Liver (tissue), 9 donors: ENCODE results near the gene ACD. TPM values are rescaled to one million over a fixed set of nuclear protein-coding genes. Genes with fewer than 3 reads are reported as not detected.

Experiments used
- DNase-seq: peaks from one replicate; pipeline ENCODE4 v3.0.0-alpha.2; 2017; ENCODE audit warnings: low spot score
- H3K27ac ChIP-seq, 2 donors: one replicate each; pipeline ENCODE4 v1.7.0; 2013; ENCODE audit warnings: inconsistent platforms in 2 of 2, low read length in 2 of 2, control low read depth in 1 of 2, low read depth in 1 of 2, mild to moderate bottlenecking in 1 of 2
- H3K27me3 ChIP-seq, 4 donors: one replicate each; pipeline versions ENCODE4 v1.6.1 to v1.7.0; 2013; ENCODE audit warnings: low read length in 3 of 4, inconsistent platforms in 1 of 4, mild to moderate bottlenecking in 1 of 4, moderate library complexity in 1 of 4; ENCODE audit not compliant: control insufficient read depth in 4 of 4, insufficient read depth in 4 of 4
- H3K36me3 ChIP-seq, 4 donors: one replicate each; pipeline versions ENCODE4 v1.6.1 to v1.7.0; 2013; ENCODE audit warnings: low read length in 3 of 4, mild to moderate bottlenecking in 3 of 4, low read depth in 1 of 4, moderate library complexity in 1 of 4; ENCODE audit not compliant: control insufficient read depth in 4 of 4, insufficient read depth in 3 of 4
- H3K4me1 ChIP-seq, 4 donors: one replicate each; pipeline versions ENCODE4 v1.6.1 to v1.7.0; 2013; ENCODE audit warnings: low read length in 3 of 4, mild to moderate bottlenecking in 3 of 4, moderate library complexity in 1 of 4; ENCODE audit not compliant: control insufficient read depth in 4 of 4, insufficient read depth in 4 of 4
- H3K4me3 ChIP-seq, 3 donors: one replicate each; pipeline versions ENCODE4 v1.6.1 to v1.7.0; 2013; ENCODE audit warnings: low read length in 3 of 3, control low read depth in 1 of 3, low read depth in 1 of 3, mild to moderate bottlenecking in 1 of 3
- H3K9ac ChIP-seq, 2 donors: one replicate each; pipeline ENCODE4 v1.7.0; 2013; ENCODE audit warnings: low read length in 2 of 2, mild to moderate bottlenecking in 2 of 2, moderate library complexity in 2 of 2, control low read depth in 1 of 2, low read depth in 1 of 2
- H3K9me3 ChIP-seq, 4 donors: one replicate each; pipeline versions ENCODE4 v1.6.1 to v1.7.0; 2013; ENCODE audit warnings: low read length in 3 of 4; ENCODE audit not compliant: control insufficient read depth in 4 of 4
- HNF4A ChIP-seq, 2 donors: conservative IDR thresholded peaks; 2 replicates each; pipeline ENCODE4 v1.6.1; 2016; ENCODE audit warnings: antibody characterized with exemption in 2 of 2, mild to moderate bottlenecking in 2 of 2
- HNF4G ChIP-seq: IDR thresholded peaks from 2 replicates; pipeline ENCODE4 v1.6.1; 2016; ENCODE audit warnings: antibody characterized with exemption
- JUND ChIP-seq, 2 donors: IDR thresholded peaks; 2 replicates each; pipeline ENCODE4 v1.6.1; 2016; ENCODE audit warnings: antibody characterized with exemption in 2 of 2
- NR2F2 ChIP-seq: IDR thresholded peaks from 2 replicates; pipeline ENCODE4 v1.6.1; 2016; ENCODE audit warnings: antibody characterized with exemption
- RAD21 ChIP-seq, 2 donors: IDR thresholded peaks; 2 replicates each; pipeline ENCODE4 v1.6.1; 2016; ENCODE audit warnings: antibody characterized with exemption in 2 of 2, mild to moderate bottlenecking in 2 of 2
- RXRA ChIP-seq, 2 donors: IDR thresholded peaks; 2 replicates each; pipeline ENCODE4 v1.6.1; 2017 to 2018; ENCODE audit warnings: antibody characterized with exemption in 2 of 2, mild to moderate bottlenecking in 1 of 2
- SP1 ChIP-seq: IDR thresholded peaks from 2 replicates; pipeline ENCODE4 v1.6.1; 2018; ENCODE audit warnings: antibody characterized with exemption, mild to moderate bottlenecking
- TAF1 ChIP-seq: conservative IDR thresholded peaks from 2 replicates; pipeline ENCODE4 v1.6.1; 2016; ENCODE audit warnings: antibody characterized with exemption, mild to moderate bottlenecking
- YY1 ChIP-seq: IDR thresholded peaks from 2 replicates; pipeline ENCODE4 v1.6.1; 2016; ENCODE audit warnings: antibody characterized with exemption, mild to moderate bottlenecking
- WGBS: extraction: QIAGEN DNeasy Blood & Tissue Kit; methylation state at CpG from one replicate; pipeline ENCODE4 v1.1.7; 2013; 5-methylcytosine and 5-hydroxymethylcytosine counted together
- polyA plus RNA-seq, 2 donors: library from polyadenylated mRNA; stranded (reverse) in 1 of 2; unstranded in 1 of 2; fragments of 200-250 nt in 1 of 2; fragments of >200 nt in 1 of 2; fragmentation: Nextera tagmentation in 1 of 2; extraction: Ambion mirVana in 1 of 2; gene quantifications; one replicate each; pipeline versions ENCODE4 v1.2.1 to v1.2.3, GENCODE V29; 2013 to 2015
- total RNA-seq, 2 donors: library from RNA; depleted of rRNA; stranded (reverse); fragments of >200 nt; gene quantifications; one replicate each; pipeline ENCODE4 v1.2.3, GENCODE V29; 2014
- TF ChIP-seq, protein P1 (sequence below): IDR thresholded peaks from 2 replicates; pipeline ENCODE4 v1.6.1; 2016; ENCODE audit warnings: antibody characterized with exemption, mild to moderate bottlenecking
- TF ChIP-seq, protein P2 (sequence below): IDR thresholded peaks from 2 replicates; pipeline ENCODE4 v1.6.1; 2016; ENCODE audit warnings: antibody characterized with exemption
- TF ChIP-seq, protein P3 (sequence below): IDR thresholded peaks from 2 replicates; pipeline ENCODE4 v1.6.1; 2016; ENCODE audit warnings: antibody characterized with exemption
- TF ChIP-seq, protein P4 (sequence below): IDR thresholded peaks from 2 replicates; pipeline ENCODE4 v1.6.1; 2016; ENCODE audit warnings: antibody characterized with exemption
- donor health status: healthy.
- donor health status: healthy.
- donor health status: healthy.
- donor health status: healthy.
- donor health status: healthy.

ACD gene
- total and polyA plus RNA-seq, 4 donors, result 4.3 to 5.6 (median 5.1) TPM

DNA sequence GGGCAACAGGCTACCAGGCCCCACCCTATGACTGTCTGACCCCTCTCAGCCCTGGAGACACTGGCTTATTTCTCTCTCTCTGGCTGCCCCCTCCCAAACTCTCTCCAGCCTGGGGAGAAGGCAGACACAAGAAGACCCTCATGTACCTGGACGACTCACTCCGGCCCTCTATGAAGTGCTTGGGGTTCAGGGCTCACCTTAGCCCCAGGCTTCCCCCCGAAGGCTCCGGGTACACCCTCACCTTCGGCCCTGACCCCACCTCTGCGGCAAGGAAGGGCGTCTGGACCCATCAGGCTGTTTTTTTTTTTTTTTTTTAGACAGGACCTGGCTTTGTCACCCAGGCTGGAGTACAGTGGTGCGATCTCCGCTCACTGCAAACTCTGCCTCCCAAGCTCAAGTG is 16.0 kb downstream of the ACD start (continued):
- TF ChIP-seq, protein P1, sequence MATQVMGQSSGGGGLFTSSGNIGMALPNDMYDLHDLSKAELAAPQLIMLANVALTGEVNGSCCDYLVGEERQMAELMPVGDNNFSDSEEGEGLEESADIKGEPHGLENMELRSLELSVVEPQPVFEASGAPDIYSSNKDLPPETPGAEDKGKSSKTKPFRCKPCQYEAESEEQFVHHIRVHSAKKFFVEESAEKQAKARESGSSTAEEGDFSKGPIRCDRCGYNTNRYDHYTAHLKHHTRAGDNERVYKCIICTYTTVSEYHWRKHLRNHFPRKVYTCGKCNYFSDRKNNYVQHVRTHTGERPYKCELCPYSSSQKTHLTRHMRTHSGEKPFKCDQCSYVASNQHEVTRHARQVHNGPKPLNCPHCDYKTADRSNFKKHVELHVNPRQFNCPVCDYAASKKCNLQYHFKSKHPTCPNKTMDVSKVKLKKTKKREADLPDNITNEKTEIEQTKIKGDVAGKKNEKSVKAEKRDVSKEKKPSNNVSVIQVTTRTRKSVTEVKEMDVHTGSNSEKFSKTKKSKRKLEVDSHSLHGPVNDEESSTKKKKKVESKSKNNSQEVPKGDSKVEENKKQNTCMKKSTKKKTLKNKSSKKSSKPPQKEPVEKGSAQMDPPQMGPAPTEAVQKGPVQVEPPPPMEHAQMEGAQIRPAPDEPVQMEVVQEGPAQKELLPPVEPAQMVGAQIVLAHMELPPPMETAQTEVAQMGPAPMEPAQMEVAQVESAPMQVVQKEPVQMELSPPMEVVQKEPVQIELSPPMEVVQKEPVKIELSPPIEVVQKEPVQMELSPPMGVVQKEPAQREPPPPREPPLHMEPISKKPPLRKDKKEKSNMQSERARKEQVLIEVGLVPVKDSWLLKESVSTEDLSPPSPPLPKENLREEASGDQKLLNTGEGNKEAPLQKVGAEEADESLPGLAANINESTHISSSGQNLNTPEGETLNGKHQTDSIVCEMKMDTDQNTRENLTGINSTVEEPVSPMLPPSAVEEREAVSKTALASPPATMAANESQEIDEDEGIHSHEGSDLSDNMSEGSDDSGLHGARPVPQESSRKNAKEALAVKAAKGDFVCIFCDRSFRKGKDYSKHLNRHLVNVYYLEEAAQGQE, result no peak
- no peak for TF ChIP-seq RXRA (IDR thresholded peaks at IDR 0.05)
- TF ChIP-seq JUND (IDR thresholded peaks at IDR 0.05), result no peak
- no peak for TF ChIP-seq TAF1
- no peak for TF ChIP-seq HNF4G
- no peak for TF ChIP-seq YY1
- no peak for TF ChIP-seq HNF4A (conservative IDR thresholded peaks at IDR 0.05)

DNA sequence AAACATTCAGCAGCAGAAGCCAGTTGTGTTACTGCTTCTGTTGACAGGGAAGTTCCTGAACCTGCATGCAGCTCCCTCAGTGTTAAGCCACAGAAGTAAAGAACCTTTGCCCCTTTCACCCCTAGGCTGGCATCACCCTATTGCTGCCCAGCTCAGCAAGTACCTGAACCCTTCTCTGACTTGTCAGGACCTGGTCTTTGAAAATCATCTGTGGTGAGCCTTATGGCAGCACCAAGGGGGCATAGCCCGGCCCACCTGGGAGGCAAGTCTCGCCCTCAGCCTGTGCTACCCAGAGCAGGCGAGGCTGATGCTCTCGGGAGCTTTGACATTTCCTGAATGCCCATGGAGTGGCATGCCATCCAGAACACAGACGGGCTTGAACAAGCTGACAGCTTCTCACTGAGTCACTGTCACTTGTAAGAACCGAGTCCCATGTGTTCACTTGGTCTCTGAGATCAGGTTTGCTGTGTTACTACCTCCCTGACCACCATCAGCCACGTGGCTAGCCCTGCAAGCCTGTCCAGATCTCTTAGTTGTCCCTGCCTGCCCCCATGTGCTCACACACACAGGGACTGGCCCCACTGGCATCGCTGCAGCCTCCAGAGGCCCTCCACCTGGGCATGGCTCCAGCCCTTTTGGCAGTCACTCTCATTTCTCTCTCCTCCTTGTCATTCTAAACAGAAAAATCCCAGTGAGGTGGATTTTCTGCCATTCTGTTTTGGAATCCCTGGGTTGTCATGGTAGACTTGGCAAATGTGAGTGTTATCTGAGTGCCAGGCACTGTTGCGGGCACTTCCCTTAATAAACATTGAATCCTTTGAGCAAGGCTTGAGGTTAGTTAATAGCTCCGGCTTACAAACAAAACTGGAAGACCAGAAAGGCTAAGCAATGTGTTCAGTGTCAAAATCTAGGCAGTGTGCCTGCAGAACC is 18.0 kb downstream of the ACD start:
- peaks cover 6 to 21% (median 14%) of the 10 kb centered on the region in 4 donors for H3K36me3 ChIP-seq
- peaks cover 3 to 19% (median 12%) of the 10 kb centered on the region in 4 donors for H3K4me1 ChIP-seq
- no peak overlapping the region for H3K9ac ChIP-seq
- 47% methylated on average over 10 of the region's 10 CpGs for WGBS
- peak overlapping the region in 1 of 2 donors; percentile 48 for H3K27ac ChIP-seq
- DNase-seq, result no peak
- H3K27me3 ChIP-seq, result no peaks in the 10 kb centered on the region
- H3K4me3 ChIP-seq, result no peak overlapping the region
- TF ChIP-seq, protein P2, sequence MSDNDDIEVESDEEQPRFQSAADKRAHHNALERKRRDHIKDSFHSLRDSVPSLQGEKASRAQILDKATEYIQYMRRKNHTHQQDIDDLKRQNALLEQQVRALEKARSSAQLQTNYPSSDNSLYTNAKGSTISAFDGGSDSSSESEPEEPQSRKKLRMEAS, result no peak
- TF ChIP-seq, protein P1, result no peak
- TF ChIP-seq RAD21 (IDR thresholded peaks at IDR 0.05) (peak; percentile 11 to 47), RXRA (IDR thresholded peaks at IDR 0.05) (peak; percentile 34 to 62), HNF4A (conservative IDR thresholded peaks at IDR 0.05) (peak; percentile 51 to 53), SP1 (peak; percentile 53), YY1 (peak; percentile 43), TAF1 (no peak), NR2F2 (no peak)
- TF ChIP-seq, protein P3, sequence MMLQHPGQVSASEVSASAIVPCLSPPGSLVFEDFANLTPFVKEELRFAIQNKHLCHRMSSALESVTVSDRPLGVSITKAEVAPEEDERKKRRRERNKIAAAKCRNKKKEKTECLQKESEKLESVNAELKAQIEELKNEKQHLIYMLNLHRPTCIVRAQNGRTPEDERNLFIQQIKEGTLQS, result no peak
- TF ChIP-seq, protein P4, sequence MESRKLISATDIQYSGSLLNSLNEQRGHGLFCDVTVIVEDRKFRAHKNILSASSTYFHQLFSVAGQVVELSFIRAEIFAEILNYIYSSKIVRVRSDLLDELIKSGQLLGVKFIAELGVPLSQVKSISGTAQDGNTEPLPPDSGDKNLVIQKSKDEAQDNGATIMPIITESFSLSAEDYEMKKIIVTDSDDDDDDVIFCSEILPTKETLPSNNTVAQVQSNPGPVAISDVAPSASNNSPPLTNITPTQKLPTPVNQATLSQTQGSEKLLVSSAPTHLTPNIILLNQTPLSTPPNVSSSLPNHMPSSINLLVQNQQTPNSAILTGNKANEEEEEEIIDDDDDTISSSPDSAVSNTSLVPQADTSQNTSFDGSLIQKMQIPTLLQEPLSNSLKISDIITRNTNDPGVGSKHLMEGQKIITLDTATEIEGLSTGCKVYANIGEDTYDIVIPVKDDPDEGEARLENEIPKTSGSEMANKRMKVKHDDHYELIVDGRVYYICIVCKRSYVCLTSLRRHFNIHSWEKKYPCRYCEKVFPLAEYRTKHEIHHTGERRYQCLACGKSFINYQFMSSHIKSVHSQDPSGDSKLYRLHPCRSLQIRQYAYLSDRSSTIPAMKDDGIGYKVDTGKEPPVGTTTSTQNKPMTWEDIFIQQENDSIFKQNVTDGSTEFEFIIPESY, result no peak
- H3K9me3 ChIP-seq, result no peaks in the 10 kb centered on the region
